H9 (cell line): ENCODE data around the gene DCTN2. TPM values are rescaled to one million over a fixed set of nuclear protein-coding genes. Genes with fewer than 3 reads are reported as not detected.

ENCODE experiments used
- DNase-seq: peaks from one replicate; pipeline ENCODE4 v3.0.0-alpha.2; 2017
- H2AFZ ChIP-seq: one replicate; pipeline ENCODE4 v1.6.1; 2013; ENCODE audit warnings: mild to moderate bottlenecking, low read length, control low read depth, moderate library complexity
- H2AK5ac ChIP-seq: 2 replicates; pipeline ENCODE4 v1.6.1; 2013; ENCODE audit warnings: low read length, control low read depth, mixed read lengths; ENCODE audit not compliant: insufficient read length
- H2BK120ac ChIP-seq: one replicate; pipeline ENCODE4 v1.6.1; 2013; ENCODE audit warnings: low read depth, mild to moderate bottlenecking, low read length, control low read depth, inconsistent platforms; ENCODE audit not compliant: poor library complexity, severe bottlenecking
- H2BK12ac ChIP-seq: 2 replicates; pipeline ENCODE4 v1.6.1; 2013; ENCODE audit warnings: low read length, control low read depth, mixed read lengths, low read depth; ENCODE audit not compliant: insufficient read length
- H2BK15ac ChIP-seq: 2 replicates; pipeline ENCODE4 v1.6.1; 2013; ENCODE audit warnings: low read depth, low read length, control low read depth
- H2BK20ac ChIP-seq: one replicate; pipeline ENCODE4 v1.6.1; 2013; ENCODE audit warnings: low read depth, mild to moderate bottlenecking, low read length, control low read depth, inconsistent platforms; ENCODE audit not compliant: poor library complexity, severe bottlenecking
- H2BK5ac ChIP-seq: 2 replicates; pipeline ENCODE4 v1.6.1; 2013; ENCODE audit warnings: low read length, control low read depth, mixed read lengths; ENCODE audit not compliant: insufficient read length
- H3K14ac ChIP-seq: 2 replicates; pipeline ENCODE4 v1.6.1; 2013; ENCODE audit warnings: low read length, control low read depth; ENCODE audit not compliant: insufficient read depth
- H3K18ac ChIP-seq: 2 replicates; pipeline ENCODE4 v1.6.1; 2013; ENCODE audit warnings: low read depth, mild to moderate bottlenecking, mixed read lengths, low read length, control low read depth; ENCODE audit not compliant: insufficient read length
- H3K23ac ChIP-seq: 2 replicates; pipeline ENCODE4 v1.6.1; 2013; ENCODE audit warnings: low read length, control low read depth, mixed read lengths, low read depth; ENCODE audit not compliant: insufficient read length
- H3K23me2 ChIP-seq: 2 replicates; pipeline ENCODE4 v1.6.1; 2013; ENCODE audit warnings: low read depth, mild to moderate bottlenecking, mixed read lengths, low read length, control low read depth; ENCODE audit not compliant: insufficient read length, poor library complexity, severe bottlenecking
- H3K27ac ChIP-seq: 2 replicates; pipeline ENCODE4 v1.5.1; 2013; ENCODE audit warnings: low read length, control low read depth, mixed read lengths, low read depth; ENCODE audit not compliant: insufficient read length
- H3K27me3 ChIP-seq: 2 replicates; pipeline ENCODE4 v1.6.1; 2013; ENCODE audit warnings: low read length, control low read depth, inconsistent platforms; ENCODE audit not compliant: insufficient read depth
- H3K4ac ChIP-seq: 2 replicates; pipeline ENCODE4 v1.6.1; 2013; ENCODE audit warnings: low read depth, mild to moderate bottlenecking, control low read depth, inconsistent platforms, low read length, moderate library complexity
- H3K4me1 ChIP-seq: 2 replicates; pipeline ENCODE4 v1.6.1; 2013; ENCODE audit warnings: low read length, control low read depth, inconsistent platforms; ENCODE audit not compliant: insufficient read depth
- H3K4me2 ChIP-seq: 2 replicates; pipeline ENCODE4 v1.6.1; 2013; ENCODE audit warnings: low read length, control low read depth, mixed read lengths; ENCODE audit not compliant: insufficient read length, insufficient read depth
- H3K56ac ChIP-seq: 2 replicates; pipeline ENCODE4 v1.6.1; 2013; ENCODE audit warnings: low read depth, mild to moderate bottlenecking, mixed read lengths, low read length, control low read depth; ENCODE audit not compliant: insufficient read length
- H3K79me1 ChIP-seq: 2 replicates; pipeline ENCODE4 v1.6.1; 2013; ENCODE audit warnings: low read depth, mild to moderate bottlenecking, moderate library complexity, low read length, control low read depth, inconsistent platforms; ENCODE audit not compliant: insufficient read depth, poor library complexity, severe bottlenecking
- H3K79me2 ChIP-seq: 2 replicates; pipeline ENCODE4 v1.6.1; 2013; ENCODE audit warnings: low read length, control low read depth, inconsistent platforms; ENCODE audit not compliant: insufficient read depth
- H3K9ac ChIP-seq: 2 replicates; pipeline ENCODE4 v1.6.1; 2013; ENCODE audit warnings: low read length, control low read depth, mixed read lengths; ENCODE audit not compliant: insufficient read length; ENCODE audit errors: extremely low read depth
- H3K9me3 ChIP-seq: one replicate; pipeline ENCODE4 v1.6.1; 2013; ENCODE audit warnings: low read depth, low read length, inconsistent platforms; ENCODE audit not compliant: control insufficient read depth
- H3T11ph ChIP-seq: one replicate; pipeline ENCODE4 v1.6.1; 2013; ENCODE audit warnings: mild to moderate bottlenecking, low read length, control low read depth, inconsistent platforms
- H4K20me1 ChIP-seq: one replicate; pipeline ENCODE4 v1.6.1; 2013; ENCODE audit not compliant: control insufficient read depth, insufficient read length, insufficient read depth
- H4K5ac ChIP-seq: 2 replicates; pipeline ENCODE4 v1.6.1; 2013; ENCODE audit warnings: low read depth, mild to moderate bottlenecking, mixed read lengths, low read length, control low read depth; ENCODE audit not compliant: insufficient read length
- H4K8ac ChIP-seq: replicated peaks from 2 replicates; pipeline ENCODE4 v1.6.1; 2013; ENCODE audit warnings: low read length, control low read depth, mixed read lengths, low read depth; ENCODE audit not compliant: insufficient read length
- H4K91ac ChIP-seq: 2 replicates; pipeline ENCODE4 v1.6.1; 2013; ENCODE audit warnings: low read depth, mild to moderate bottlenecking, moderate library complexity, mixed read lengths, low read length, control low read depth; ENCODE audit not compliant: insufficient read length
- H3K27ac Mint-ChIP-seq, 3 experiments: 2 replicates in 2 of 3; 3 replicates in 1 of 3; pipeline ENCODE4 v1.8.0; 2020 to 2021; ENCODE audit warnings: mixed read lengths in 3 of 3, mild to moderate bottlenecking in 1 of 3, moderate library complexity in 1 of 3
- H3K27me3 Mint-ChIP-seq: 2 replicates; pipeline ENCODE4 v1.8.0; 2021; ENCODE audit warnings: low read depth, mild to moderate bottlenecking, moderate library complexity, mixed read lengths
- H3K36me3 Mint-ChIP-seq, 3 experiments: 2 replicates in 2 of 3; 3 replicates in 1 of 3; pipeline ENCODE4 v1.8.0; 2020 to 2021; ENCODE audit warnings: low read depth in 3 of 3, mixed read lengths in 3 of 3; ENCODE audit not compliant: insufficient read depth in 1 of 3
- H3K4me1 Mint-ChIP-seq, 2 experiments: 2 replicates each; pipeline ENCODE4 v1.8.0; 2020; ENCODE audit warnings: mixed read lengths in 2 of 2
- H3K4me3 Mint-ChIP-seq, 2 experiments: 2 replicates in 1 of 2; 3 replicates in 1 of 2; pipeline ENCODE4 v1.8.0; 2020 to 2021; ENCODE audit warnings: mild to moderate bottlenecking in 2 of 2, mixed read lengths in 2 of 2, moderate library complexity in 1 of 2
- H3K9me3 Mint-ChIP-seq, 2 experiments: 2 replicates in 1 of 2; 3 replicates in 1 of 2; pipeline ENCODE4 v1.8.0; 2020; ENCODE audit warnings: mild to moderate bottlenecking in 2 of 2, mixed read lengths in 2 of 2, moderate library complexity in 1 of 2
- CTCF ChIP-seq: fragments of 200-600 bp; sonication (generic); conservative IDR thresholded peaks from 3 replicates; pipeline ENCODE4 v1.8.0; 2021; ENCODE audit warnings: antibody characterized with exemption, mild to moderate bottlenecking
- WGBS: extraction: QIAGEN DNeasy Blood & Tissue Kit; methylation state at CpG from one replicate; pipeline ENCODE4 v1.1.7; 2013; ENCODE audit warnings: missing lambda C conversion rate, low lambda C conversion rate, mixed read lengths; ENCODE audit not compliant: insufficient read length; ENCODE audit errors: extremely low coverage; 5-methylcytosine and 5-hydroxymethylcytosine counted together
- total RNA-seq: library from RNA; stranded (reverse); gene quantifications from 2 replicates; pipeline ENCODE4 v1.2.1, GENCODE V29; 2021

Gene DCTN2
- total RNA-seq, 1 experiment from 2014 or later: 97.7 TPM

- WGBS: no CpG with 5 or more reads among the region's 12 CpGs
- Histone ChIP-seq H3K27ac (no peak overlapping the region), H3K9ac (no peak overlapping the region), H4K20me1 (no peaks in the 10 kb centered on the region), H3K4ac (no peak overlapping the region), H3K9me3 (no peaks in the 10 kb centered on the region), H2BK15ac (no peak overlapping the region), H3K79me1 (no peaks in the 10 kb centered on the region), H3K27me3 (no peaks in the 10 kb centered on the region), H3K23me2 (peaks cover 5% of the 10 kb centered on the region), H2BK120ac (no peak overlapping the region), H3K4me1 (no peaks in the 10 kb centered on the region; the same call in 1 of the 2 replicates), H2AFZ (no peak overlapping the region), H3K14ac (no peak overlapping the region), H3K79me2 (no peaks in the 10 kb centered on the region), H4K91ac (no peak overlapping the region), H3K56ac (no peak overlapping the region), H3K23ac (no peak overlapping the region), H2AK5ac (no peak overlapping the region), H2BK12ac (no peak overlapping the region), H3T11ph (no peak overlapping the region), H3K4me2 (no peak overlapping the region), H2BK20ac (no peak overlapping the region), H2BK5ac (no peak overlapping the region), H3K18ac (no peak overlapping the region), H4K8ac (no peak overlapping the region), H4K5ac (no peak overlapping the region)
- Mint-ChIP-seq H3K9me3 (no peaks in the 10 kb centered on the region), H3K27ac (no peak overlapping the region; a peak in 1 of 7 replicates), H3K27me3 (no peaks in the 10 kb centered on the region; the same call in 1 of the 2 replicates), H3K36me3 (peaks cover 26 to 74% (median 71%) of the 10 kb centered on the region in 3 experiments; a peak in 6 of 7 replicates), H3K4me1 (peaks cover 14 to 32% of the 10 kb centered on the region in 2 experiments), H3K4me3 (no peak overlapping the region)
- no peak for TF ChIP-seq CTCF
- no peak for DNase-seq
Observed at GRCh38 chr12:57528176-57528575, 18.8 kb downstream of the DCTN2 start.
